Trophoblast cell (in vitro differentiated cells and primary cell): Measurements from ENCODE around the gene PRKD1.

Experiments
- DNase-seq, 2 donors: peaks; one replicate each; pipeline ENCODE4 v3.0.0-alpha.2; 2016
- H2AFZ ChIP-seq: 2 replicates; pipeline ENCODE4 v1.6.1; 2013; ENCODE audit warnings: low read length, moderate library complexity, mild to moderate bottlenecking; ENCODE audit not compliant: insufficient read depth, poor library complexity
- H2AK5ac ChIP-seq: 2 replicates; pipeline ENCODE4 v1.6.1; 2013; ENCODE audit warnings: mild to moderate bottlenecking, low read length
- H2BK120ac ChIP-seq: 2 replicates; pipeline ENCODE4 v1.6.1; 2013; ENCODE audit warnings: low read length, mild to moderate bottlenecking, moderate library complexity; ENCODE audit not compliant: insufficient read depth, poor library complexity
- H2BK12ac ChIP-seq: 2 replicates; pipeline ENCODE4 v1.6.1; 2013; ENCODE audit warnings: mild to moderate bottlenecking, low read length, moderate library complexity
- H2BK5ac ChIP-seq: 2 replicates; pipeline ENCODE4 v1.6.1; 2013; ENCODE audit warnings: low read length, low read depth, moderate library complexity, mild to moderate bottlenecking; ENCODE audit not compliant: poor library complexity
- H3K14ac ChIP-seq: 2 replicates; pipeline ENCODE4 v1.6.1; 2013; ENCODE audit warnings: mild to moderate bottlenecking, low read length
- H3K18ac ChIP-seq: 2 replicates; pipeline ENCODE4 v1.6.1; 2013; ENCODE audit warnings: mild to moderate bottlenecking, low read length
- H3K23ac ChIP-seq: 2 replicates; pipeline ENCODE4 v1.6.1; 2013; ENCODE audit warnings: low read length
- H3K27ac ChIP-seq: 2 replicates; pipeline ENCODE4 v1.5.1; 2013; ENCODE audit warnings: low read depth, mild to moderate bottlenecking, inconsistent platforms, low read length, moderate library complexity
- H3K27me3 ChIP-seq: 2 replicates; pipeline ENCODE4 v1.6.1; 2013; ENCODE audit warnings: inconsistent platforms, mild to moderate bottlenecking, low read length, moderate library complexity; ENCODE audit not compliant: insufficient read depth
- H3K36me3 ChIP-seq, 2 experiments: 1 replicate in 1 of 2; 2 replicates in 1 of 2; pipeline ENCODE4 v1.6.1; 2013; ENCODE audit warnings: low read length in 2 of 2, mild to moderate bottlenecking in 2 of 2, moderate library complexity in 1 of 2; ENCODE audit not compliant: insufficient read depth in 2 of 2, control insufficient read depth in 1 of 2
- H3K4ac ChIP-seq: 2 replicates; pipeline ENCODE4 v1.6.1; 2013; ENCODE audit warnings: low read depth, mild to moderate bottlenecking, low read length, moderate library complexity
- H3K4me1 ChIP-seq, 2 experiments: 1 replicate in 1 of 2; 2 replicates in 1 of 2; pipeline ENCODE4 v1.6.1; 2013; ENCODE audit warnings: low read length in 2 of 2, mild to moderate bottlenecking in 2 of 2, moderate library complexity in 1 of 2; ENCODE audit not compliant: insufficient read depth in 2 of 2, control insufficient read depth in 1 of 2
- H3K4me2 ChIP-seq: 2 replicates; pipeline ENCODE4 v1.6.1; 2013; ENCODE audit warnings: inconsistent platforms, mild to moderate bottlenecking, low read length, moderate library complexity
- H3K4me3 ChIP-seq: 2 replicates; pipeline ENCODE4 v1.5.1; 2013; ENCODE audit warnings: mild to moderate bottlenecking, low read depth, low read length, inconsistent platforms
- H3K79me1 ChIP-seq: one replicate; pipeline ENCODE4 v1.6.1; 2013; ENCODE audit warnings: low read length
- H3K79me2 ChIP-seq: 2 replicates; pipeline ENCODE4 v1.6.1; 2013; ENCODE audit warnings: low read length, mild to moderate bottlenecking; ENCODE audit not compliant: control insufficient read depth, insufficient read depth, poor library complexity
- H3K9ac ChIP-seq: 2 replicates; pipeline ENCODE4 v1.6.1; 2013; ENCODE audit warnings: mild to moderate bottlenecking, low read length
- H3K9me3 ChIP-seq: 2 replicates; pipeline ENCODE4 v1.6.1; 2013; ENCODE audit warnings: low read depth, mild to moderate bottlenecking, control low read depth, inconsistent platforms, low read length; ENCODE audit not compliant: insufficient read depth
- H4K12ac ChIP-seq: 2 replicates; pipeline ENCODE4 v1.6.1; 2013; ENCODE audit warnings: low read depth, mild to moderate bottlenecking, low read length, moderate library complexity
- H4K8ac ChIP-seq: 2 replicates; pipeline ENCODE4 v1.6.1; 2013; ENCODE audit warnings: low read depth, mild to moderate bottlenecking, low read length, moderate library complexity
- H4K91ac ChIP-seq: one replicate; pipeline ENCODE4 v1.6.1; 2013; ENCODE audit warnings: low read depth, mild to moderate bottlenecking, low read length, moderate library complexity
- WGBS: extraction: QIAGEN DNeasy Blood & Tissue Kit; methylation state at CpG from one replicate; pipeline ENCODE4 v1.1.7; 2013; ENCODE audit warnings: missing lambda C conversion rate; ENCODE audit not compliant: insufficient read length, insufficient coverage; ENCODE audit errors: extremely low coverage; 5-methylcytosine and 5-hydroxymethylcytosine counted together

Gene PRKD1

DNA sequence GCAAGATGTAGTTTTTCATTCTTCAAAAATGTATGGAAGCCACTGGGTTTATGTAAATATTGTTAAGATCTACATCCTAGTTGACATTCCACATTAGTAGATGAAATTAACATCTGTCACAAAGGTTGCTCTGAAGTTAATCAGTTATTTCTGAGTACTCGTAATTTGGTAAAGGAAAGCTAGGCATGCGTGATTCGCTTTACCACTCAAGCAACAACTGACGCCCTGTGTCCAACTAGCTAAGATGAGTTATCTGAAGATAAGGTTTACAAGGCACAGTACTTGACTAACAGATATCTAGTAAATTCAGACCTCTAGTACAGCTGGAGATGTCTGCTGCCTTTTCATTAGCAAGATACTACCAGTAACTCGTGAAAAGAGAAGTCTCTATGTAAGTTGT lies 14.1 kb downstream of the PRKD1 start:
- Histone ChIP-seq H2AFZ (no peak overlapping the region), H3K4me3 (no peak overlapping the region), H3K9me3 (peaks cover 4% of the 10 kb centered on the region), H4K8ac (no peak overlapping the region), H3K4me2 (no peak overlapping the region), H4K12ac (no peak overlapping the region), H2BK120ac (no peak overlapping the region), H3K14ac (no peak overlapping the region), H4K91ac (no peak overlapping the region), H3K36me3 (no peaks in the 10 kb centered on the region), H3K23ac (no peak overlapping the region), H3K4ac (no peak overlapping the region), H2BK12ac (no peak overlapping the region), H3K79me1 (no peaks in the 10 kb centered on the region), H3K9ac (no peak overlapping the region), H3K79me2 (no peaks in the 10 kb centered on the region), H3K4me1 (no peaks in the 10 kb centered on the region), H3K27ac (no peak overlapping the region), H2BK5ac (no peak overlapping the region), H2AK5ac (no peak overlapping the region), H3K18ac (no peak overlapping the region), H3K27me3 (no peaks in the 10 kb centered on the region)
- no peak for DNase-seq
- WGBS, result no CpG with 5 or more reads among the region's 5 CpGs

DNA sequence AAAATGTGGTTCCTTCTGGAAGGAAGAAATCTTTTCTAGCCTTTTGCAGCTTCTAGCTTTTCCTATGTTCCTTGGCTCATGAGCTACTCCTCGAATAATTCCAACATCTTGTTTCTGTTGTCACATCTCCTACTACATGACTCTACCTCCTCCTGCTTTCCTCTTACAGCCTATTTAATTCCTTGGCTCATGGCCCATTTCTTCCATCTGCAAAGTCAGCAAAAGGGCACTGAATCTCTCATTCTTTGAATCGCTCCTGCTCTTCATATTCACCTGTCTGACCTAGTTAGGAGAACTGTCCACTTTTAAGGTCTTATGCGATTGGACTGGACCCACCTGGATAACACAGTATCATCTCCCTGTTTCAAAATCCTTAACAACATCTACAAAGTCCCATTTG lies 15.8 kb downstream of the PRKD1 start:
- Histone ChIP-seq H3K18ac (no peak overlapping the region), H3K36me3 (no peaks in the 10 kb centered on the region), H3K9ac (no peak overlapping the region), H3K4me3 (no peak overlapping the region), H3K9me3 (peaks cover 5% of the 10 kb centered on the region), H2AK5ac (no peak overlapping the region), H2BK12ac (no peak overlapping the region), H2BK5ac (no peak overlapping the region), H3K14ac (no peak overlapping the region), H4K91ac (no peak overlapping the region), H3K27ac (no peak overlapping the region), H3K79me2 (no peaks in the 10 kb centered on the region), H3K27me3 (no peaks in the 10 kb centered on the region), H3K79me1 (no peaks in the 10 kb centered on the region), H3K23ac (no peak overlapping the region), H4K8ac (no peak overlapping the region), H3K4me2 (no peak overlapping the region), H2AFZ (no peak overlapping the region), H3K4ac (no peak overlapping the region), H4K12ac (no peak overlapping the region), H2BK120ac (no peak overlapping the region), H3K4me1 (no peaks in the 10 kb centered on the region)
- WGBS, result no CpG with 5 or more reads among the region's 3 CpGs
- no peak for DNase-seq

DNA sequence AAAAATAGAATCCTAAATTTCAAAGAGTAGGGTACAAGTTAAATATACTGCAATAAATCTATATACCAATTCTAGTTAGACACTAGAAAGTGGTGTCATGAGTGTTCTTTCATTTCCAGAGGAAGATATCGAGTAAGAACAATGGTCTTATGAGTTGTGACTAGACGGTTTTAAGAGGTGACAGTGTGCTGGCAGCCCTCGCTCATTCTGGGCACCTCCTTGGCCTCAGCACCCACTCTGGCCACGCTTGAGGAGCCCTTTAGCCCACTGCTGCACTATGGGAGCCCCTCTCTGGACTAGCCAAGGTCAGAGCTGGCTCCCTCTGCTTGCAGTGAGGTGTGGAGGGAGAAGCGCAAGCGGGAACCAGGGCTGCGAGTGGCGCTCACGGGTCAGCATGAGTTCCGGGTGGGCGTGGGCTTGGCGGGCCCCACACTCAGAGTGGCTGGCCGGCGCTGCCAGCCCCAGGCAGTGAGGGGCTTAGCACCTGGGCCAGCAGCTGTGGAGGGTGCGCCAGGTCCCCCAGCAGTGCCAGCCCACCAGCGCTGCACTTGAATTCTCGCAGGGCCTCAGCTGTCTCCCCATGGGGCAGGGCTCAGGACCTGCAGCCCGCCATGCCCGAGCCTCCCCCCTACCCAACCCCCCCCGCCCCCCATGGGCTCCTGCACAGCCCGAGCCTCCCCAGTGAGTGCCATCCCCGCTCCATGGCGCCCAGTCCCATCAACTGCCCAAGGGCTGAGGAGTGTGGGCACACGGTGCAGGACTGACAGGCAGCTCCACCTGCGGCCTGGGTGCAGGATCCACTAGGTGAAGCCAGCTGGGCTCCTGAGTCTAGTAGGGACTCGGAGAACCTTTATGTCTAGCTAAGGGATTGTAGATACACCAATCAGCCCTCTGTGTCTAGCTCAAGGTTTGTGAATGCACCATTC lies 18.7 kb downstream of the PRKD1 start:
- H4K12ac ChIP-seq, result no peak overlapping the region
- peaks cover 5% of the 10 kb centered on the region for H3K9me3 ChIP-seq
- no peak overlapping the region for H2BK5ac ChIP-seq
- H3K4me2 ChIP-seq, result no peak overlapping the region
- no peak overlapping the region for H2AFZ ChIP-seq
- no peak overlapping the region for H3K27ac ChIP-seq
- no peak overlapping the region for H3K4me3 ChIP-seq
- no peak overlapping the region for H3K18ac ChIP-seq
- no peak overlapping the region for H2AK5ac ChIP-seq
- no peak overlapping the region for H4K91ac ChIP-seq
- no peak overlapping the region for H3K9ac ChIP-seq
- no peak overlapping the region for H3K4ac ChIP-seq
- H3K36me3 ChIP-seq, result no peaks in the 10 kb centered on the region
- DNase-seq, result no peak
- H2BK12ac ChIP-seq, result no peak overlapping the region
- H2BK120ac ChIP-seq, result no peak overlapping the region
- H3K4me1 ChIP-seq, result no peaks in the 10 kb centered on the region
- H3K27me3 ChIP-seq, result no peaks in the 10 kb centered on the region
- no peak overlapping the region for H3K23ac ChIP-seq
- H3K79me1 ChIP-seq, result no peaks in the 10 kb centered on the region
- H3K14ac ChIP-seq, result no peak overlapping the region
- H3K79me2 ChIP-seq, result no peaks in the 10 kb centered on the region
- no peak overlapping the region for H4K8ac ChIP-seq
- WGBS, result no CpG with 5 or more reads among the region's 26 CpGs

DNA sequence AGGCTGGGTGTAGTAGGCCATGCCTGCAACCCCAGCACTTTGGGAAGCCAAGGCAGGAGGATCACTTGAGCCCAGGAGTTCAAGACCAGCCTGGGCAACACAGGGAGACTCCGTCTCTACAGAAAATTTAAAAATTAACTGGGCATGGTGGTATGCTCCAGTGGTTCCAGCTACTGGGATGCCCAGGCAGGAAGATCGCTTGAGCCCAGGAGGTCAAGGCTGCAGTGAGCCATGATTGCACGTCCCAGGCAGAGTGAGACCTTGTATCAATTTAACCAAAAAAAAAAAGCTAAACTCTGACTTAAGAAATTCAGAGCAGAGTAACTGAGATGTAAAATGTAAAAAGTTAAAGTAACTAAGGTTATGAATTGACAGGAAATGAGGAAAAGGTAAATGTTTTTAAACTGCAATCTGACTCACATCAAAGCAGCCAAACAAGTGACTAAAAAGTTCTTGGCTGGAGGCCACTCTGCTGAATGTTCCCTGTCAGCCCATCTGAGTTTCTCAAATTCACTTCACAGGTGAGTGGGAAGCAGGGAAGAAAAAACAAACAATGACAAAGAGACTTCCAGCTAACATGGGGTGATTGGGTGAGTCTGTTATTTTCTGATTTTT lies 21.3 kb downstream of the PRKD1 start:
- H3K36me3 ChIP-seq, result no peaks in the 10 kb centered on the region
- no CpG with 5 or more reads among the region's 3 CpGs for whole genome bisulfite sequencing
- no peak overlapping the region for H3K9ac ChIP-seq
- H2BK120ac ChIP-seq, result no peak overlapping the region
- no peak overlapping the region for H2AK5ac ChIP-seq
- DNase-seq, result no peak
- H4K12ac ChIP-seq, result no peak overlapping the region
- no peak overlapping the region for H3K14ac ChIP-seq
- no peak overlapping the region for H4K91ac ChIP-seq
- H2BK5ac ChIP-seq, result no peak overlapping the region
- H3K9me3 ChIP-seq, result peaks cover 5% of the 10 kb centered on the region
- H2BK12ac ChIP-seq, result no peak overlapping the region
- no peak overlapping the region for H3K4me3 ChIP-seq
- H2AFZ ChIP-seq, result no peak overlapping the region
- no peak overlapping the region for H3K18ac ChIP-seq
- no peaks in the 10 kb centered on the region for H3K79me1 ChIP-seq
- H3K27me3 ChIP-seq, result no peaks in the 10 kb centered on the region
- no peak overlapping the region for H3K23ac ChIP-seq
- H3K4me1 ChIP-seq, result no peaks in the 10 kb centered on the region
- no peak overlapping the region for H3K4me2 ChIP-seq
- H4K8ac ChIP-seq, result no peak overlapping the region
- no peak overlapping the region for H3K4ac ChIP-seq
- H3K27ac ChIP-seq, result no peak overlapping the region
- no peaks in the 10 kb centered on the region for H3K79me2 ChIP-seq
